ENCODE measurements around the gene KHK.

DNA sequence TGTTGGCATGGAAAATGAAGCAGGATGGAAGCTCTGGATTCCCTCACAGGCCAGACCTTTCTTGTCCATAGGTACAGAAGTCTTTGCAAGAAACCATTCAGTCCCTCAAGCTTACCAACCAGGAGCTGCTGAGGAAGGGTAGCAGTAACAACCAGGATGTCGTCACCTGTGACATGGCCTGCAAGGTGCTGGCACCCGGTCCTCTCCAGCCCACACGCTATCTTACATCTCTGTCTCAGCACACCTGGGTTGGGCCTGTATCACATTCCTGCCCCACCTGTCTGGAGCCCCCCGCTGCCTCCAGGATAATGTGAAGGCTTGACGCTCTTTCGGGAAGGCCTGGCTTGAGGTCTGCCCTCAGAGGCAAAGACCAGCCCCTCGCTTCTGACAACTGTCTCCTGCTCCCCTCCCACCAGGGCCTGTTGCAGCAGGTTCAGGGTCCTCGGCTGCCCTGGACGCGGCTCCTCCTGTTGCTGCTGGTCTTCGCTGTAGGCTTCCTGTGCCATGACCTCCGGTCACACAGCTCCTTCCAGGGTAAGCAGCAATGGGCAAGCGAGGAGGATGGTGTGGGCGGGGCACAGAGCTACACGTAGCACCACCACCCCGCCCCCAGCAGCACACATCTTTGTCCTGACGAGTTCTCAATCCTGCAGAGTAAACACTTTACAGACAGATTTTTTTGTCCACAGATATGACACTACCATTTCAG is 47.8 kb upstream of the KHK start:
- TF ChIP-seq, protein P1, sequence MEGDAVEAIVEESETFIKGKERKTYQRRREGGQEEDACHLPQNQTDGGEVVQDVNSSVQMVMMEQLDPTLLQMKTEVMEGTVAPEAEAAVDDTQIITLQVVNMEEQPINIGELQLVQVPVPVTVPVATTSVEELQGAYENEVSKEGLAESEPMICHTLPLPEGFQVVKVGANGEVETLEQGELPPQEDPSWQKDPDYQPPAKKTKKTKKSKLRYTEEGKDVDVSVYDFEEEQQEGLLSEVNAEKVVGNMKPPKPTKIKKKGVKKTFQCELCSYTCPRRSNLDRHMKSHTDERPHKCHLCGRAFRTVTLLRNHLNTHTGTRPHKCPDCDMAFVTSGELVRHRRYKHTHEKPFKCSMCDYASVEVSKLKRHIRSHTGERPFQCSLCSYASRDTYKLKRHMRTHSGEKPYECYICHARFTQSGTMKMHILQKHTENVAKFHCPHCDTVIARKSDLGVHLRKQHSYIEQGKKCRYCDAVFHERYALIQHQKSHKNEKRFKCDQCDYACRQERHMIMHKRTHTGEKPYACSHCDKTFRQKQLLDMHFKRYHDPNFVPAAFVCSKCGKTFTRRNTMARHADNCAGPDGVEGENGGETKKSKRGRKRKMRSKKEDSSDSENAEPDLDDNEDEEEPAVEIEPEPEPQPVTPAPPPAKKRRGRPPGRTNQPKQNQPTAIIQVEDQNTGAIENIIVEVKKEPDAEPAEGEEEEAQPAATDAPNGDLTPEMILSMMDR (IDR thresholded peaks at IDR 0.05; ENCODE audit: low read depth, low read length, poor library complexity, severe bottlenecking): no peak
- TF ChIP-seq EZH2phosphoT487 (IDR thresholded peaks at IDR 0.05; ENCODE audit: borderline replicate concordance, low read length): no peak

Measured in DOHH2 (cell line).